ENCODE data around the gene ALOX5AP.

DNA sequence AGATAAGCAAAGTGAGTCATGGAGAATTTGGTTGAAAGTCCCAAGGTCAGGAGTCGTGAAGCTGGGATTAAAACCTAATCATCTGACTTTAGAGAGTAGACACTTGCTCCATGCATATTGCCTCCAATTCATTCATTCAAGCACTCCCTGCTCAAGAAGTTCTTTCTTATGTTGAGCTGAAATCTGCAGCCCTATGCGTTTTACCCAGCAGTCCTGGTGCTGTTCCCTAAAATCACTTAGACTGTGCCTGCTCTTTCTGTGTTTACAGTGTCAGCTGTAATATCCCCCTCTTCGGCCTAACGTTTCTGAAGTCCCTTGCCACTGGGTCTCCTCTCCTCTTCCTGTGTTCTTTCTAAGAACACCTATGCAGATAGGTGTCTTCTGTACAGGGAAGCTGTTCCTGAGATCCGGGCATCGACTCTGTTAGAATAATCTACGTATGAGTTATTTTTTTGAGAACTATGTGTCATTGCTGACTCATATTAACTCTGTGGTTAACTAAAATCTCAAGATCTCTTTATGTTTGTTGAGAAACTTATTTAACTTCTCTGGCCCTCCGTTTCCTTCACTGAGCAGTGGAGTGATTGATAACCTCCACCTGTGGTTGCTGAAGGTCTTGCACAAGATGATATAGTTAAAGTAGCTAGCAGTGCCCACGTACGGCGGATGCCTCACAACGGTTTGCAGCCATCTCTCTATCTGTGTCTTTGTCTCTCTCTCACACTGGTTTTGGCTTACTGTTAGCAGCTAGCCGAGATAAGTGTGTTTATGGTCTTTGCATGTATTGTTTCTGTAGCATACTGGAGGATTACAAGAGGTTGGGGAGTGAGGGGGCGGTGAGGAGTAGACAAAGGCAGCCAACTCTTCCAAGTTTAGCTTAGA lies 4.7 kb downstream of the ALOX5AP start:
- no peak for TF ChIP-seq TAF1 (IDR thresholded peaks at IDR 0.05; ENCODE audit: low read depth, low read length)
- no peak for TF ChIP-seq POLR2A (IDR thresholded peaks at IDR 0.05; ENCODE audit: low read depth, low read length)
- no peak for TF ChIP-seq POLR2AphosphoS5 (IDR thresholded peaks at IDR 0.05; ENCODE audit: low read depth, low read length)
- 0 out of 2 replicates have a peak, but pooled peaks have one; percentile 24 for TF ChIP-seq SPI1 (IDR thresholded peaks at IDR 0.05; ENCODE audit: low read depth, low read length)
- no peak for TF ChIP-seq POU2F2 (IDR thresholded peaks at IDR 0.05; ENCODE audit: low read depth, low read length)
- no peak for TF ChIP-seq PAX5 (IDR thresholded peaks at IDR 0.05; ENCODE audit: insufficient read depth, low read length, severe bottlenecking)
